MM.1S (cell line): Measurements from ENCODE around the gene GPR157.

Experiments used
- DNase-seq: peaks from one replicate; pipeline ENCODE4 v3.0.0-alpha.2; 2015
- H2AFZ ChIP-seq: fragments of 300-600 bp; sonication (generic); 2 replicates; pipeline ENCODE4 v1.6.0; 2016; ENCODE audit warnings: antibody characterized with exemption, low read length
- H3F3A ChIP-seq: fragments of 300-600 bp; sonication (generic); 2 replicates; pipeline ENCODE4 v1.6.1; 2016; ENCODE audit warnings: mild to moderate bottlenecking, antibody characterized with exemption, low read length, moderate library complexity, mixed read lengths; ENCODE audit not compliant: insufficient read depth
- H3K27ac ChIP-seq: fragments of 300-600 bp; sonication (generic); 2 replicates; pipeline ENCODE4 v1.5.1; 2016; ENCODE audit warnings: mild to moderate bottlenecking, low read length
- H3K27me3 ChIP-seq: fragments of 300-600 bp; sonication (generic); replicated peaks from 2 replicates; pipeline ENCODE4 v1.6.0; 2016; ENCODE audit warnings: low read length; ENCODE audit not compliant: insufficient read depth
- H3K36me3 ChIP-seq: fragments of 300-600 bp; sonication (generic); replicated peaks from 2 replicates; pipeline ENCODE4 v1.6.1; 2016; ENCODE audit warnings: mild to moderate bottlenecking, low read length, mixed read lengths; ENCODE audit not compliant: insufficient read depth
- H3K4me1 ChIP-seq: fragments of 300-600 bp; sonication (generic); 2 replicates; pipeline ENCODE4 v1.6.1; 2016; ENCODE audit warnings: low read length, mixed read lengths
- H3K4me2 ChIP-seq: fragments of 300-600 bp; sonication (generic); 2 replicates; pipeline ENCODE4 v1.6.0; 2016; ENCODE audit warnings: low read depth, low read length
- H3K4me3 ChIP-seq: fragments of 300-600 bp; sonication (generic); 2 replicates; pipeline ENCODE4 v1.5.1; 2016; ENCODE audit warnings: low read length, mixed read lengths
- H3K79me2 ChIP-seq: fragments of 300-600 bp; sonication (generic); 2 replicates; pipeline ENCODE4 v1.6.1; 2016; ENCODE audit warnings: mixed run types, low read length, mixed read lengths
- H3K9ac ChIP-seq: fragments of 300-600 bp; sonication (generic); 2 replicates; pipeline ENCODE4 v1.6.1; 2016; ENCODE audit warnings: low read length, mixed read lengths
- H3K9me2 ChIP-seq: fragments of 300-600 bp; sonication (generic); replicated peaks from 2 replicates; pipeline ENCODE4 v1.6.1; 2016; ENCODE audit warnings: mild to moderate bottlenecking, low read length, mixed read lengths; ENCODE audit not compliant: insufficient read depth
- H3K9me3 ChIP-seq: fragments of 300-600 bp; sonication (generic); replicated peaks from 2 replicates; pipeline ENCODE4 v1.6.1; 2016; ENCODE audit warnings: mild to moderate bottlenecking, low read length, mixed read lengths; ENCODE audit not compliant: insufficient read depth
- H4K20me1 ChIP-seq: fragments of 300-600 bp; sonication (generic); 2 replicates; pipeline ENCODE4 v1.6.1; 2016; ENCODE audit warnings: mild to moderate bottlenecking, low read length, moderate library complexity, mixed read lengths; ENCODE audit not compliant: insufficient read depth
- EZH2 ChIP-seq: fragments of 300-600 bp; sonication (generic); optimal IDR thresholded peaks from 2 replicates; pipeline ENCODE3; 2017; ENCODE audit warnings: low read depth, mild to moderate bottlenecking, antibody characterized with exemption, low read length, mixed read lengths
- EZH2phosphoT487 ChIP-seq: fragments of 300-600 bp; sonication (generic); IDR thresholded peaks from 2 replicates; pipeline ENCODE4 v1.6.1; 2018; ENCODE audit warnings: antibody characterized with exemption, low read length
- TF ChIP-seq, protein P1 (sequence below): fragments of 300-600 bp; sonication (generic); IDR thresholded peaks from 2 replicates; pipeline ENCODE4 v1.5.1; 2016; ENCODE audit warnings: antibody characterized with exemption, low read length, mixed read lengths

Gene GPR157

DNA sequence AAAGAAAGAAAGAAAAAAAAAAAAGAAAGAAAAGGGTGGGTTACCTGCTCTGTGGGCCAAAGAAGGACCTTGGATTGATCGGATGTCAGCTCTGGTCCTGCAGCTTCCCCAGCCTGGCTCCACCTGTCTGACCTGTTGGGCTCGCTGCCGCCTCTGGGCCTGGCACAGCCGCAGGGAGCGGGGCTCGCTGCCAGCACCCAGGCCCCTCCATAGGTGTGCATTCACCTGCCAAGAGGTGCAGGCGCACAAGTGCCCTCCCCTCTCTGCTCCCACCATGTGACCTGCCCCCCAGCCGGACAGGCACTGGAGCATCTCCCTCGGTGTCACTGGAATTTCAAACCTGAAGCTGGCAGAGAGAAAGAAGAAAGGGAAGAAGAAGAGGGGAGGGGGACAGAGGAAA is 33.1 kb upstream of the GPR157 start:
- H3K9ac ChIP-seq: no peak overlapping the region
- peaks cover 37% of the 10 kb centered on the region for H3K4me1 ChIP-seq
- H3K9me2 ChIP-seq: no peaks in the 10 kb centered on the region
- H3K4me3 ChIP-seq: no peak overlapping the region
- TF ChIP-seq EZH2phosphoT487 (no peak), EZH2 (no peak)
- TF ChIP-seq, protein P1, sequence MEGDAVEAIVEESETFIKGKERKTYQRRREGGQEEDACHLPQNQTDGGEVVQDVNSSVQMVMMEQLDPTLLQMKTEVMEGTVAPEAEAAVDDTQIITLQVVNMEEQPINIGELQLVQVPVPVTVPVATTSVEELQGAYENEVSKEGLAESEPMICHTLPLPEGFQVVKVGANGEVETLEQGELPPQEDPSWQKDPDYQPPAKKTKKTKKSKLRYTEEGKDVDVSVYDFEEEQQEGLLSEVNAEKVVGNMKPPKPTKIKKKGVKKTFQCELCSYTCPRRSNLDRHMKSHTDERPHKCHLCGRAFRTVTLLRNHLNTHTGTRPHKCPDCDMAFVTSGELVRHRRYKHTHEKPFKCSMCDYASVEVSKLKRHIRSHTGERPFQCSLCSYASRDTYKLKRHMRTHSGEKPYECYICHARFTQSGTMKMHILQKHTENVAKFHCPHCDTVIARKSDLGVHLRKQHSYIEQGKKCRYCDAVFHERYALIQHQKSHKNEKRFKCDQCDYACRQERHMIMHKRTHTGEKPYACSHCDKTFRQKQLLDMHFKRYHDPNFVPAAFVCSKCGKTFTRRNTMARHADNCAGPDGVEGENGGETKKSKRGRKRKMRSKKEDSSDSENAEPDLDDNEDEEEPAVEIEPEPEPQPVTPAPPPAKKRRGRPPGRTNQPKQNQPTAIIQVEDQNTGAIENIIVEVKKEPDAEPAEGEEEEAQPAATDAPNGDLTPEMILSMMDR: no peak
- no peaks in the 10 kb centered on the region for H4K20me1 ChIP-seq
- no peak for DNase-seq
- H3K36me3 ChIP-seq: no peaks in the 10 kb centered on the region
- peaks cover 20% of the 10 kb centered on the region for H3F3A ChIP-seq
- H3K27me3 ChIP-seq: no peaks in the 10 kb centered on the region
- peak overlapping the region; percentile 98; the same call in 1 of the 2 replicates for H3K27ac ChIP-seq
- H3K79me2 ChIP-seq: no peaks in the 10 kb centered on the region
- H2AFZ ChIP-seq: no peak overlapping the region
- H3K4me2 ChIP-seq: no peak overlapping the region
- no peaks in the 10 kb centered on the region for H3K9me3 ChIP-seq

DNA sequence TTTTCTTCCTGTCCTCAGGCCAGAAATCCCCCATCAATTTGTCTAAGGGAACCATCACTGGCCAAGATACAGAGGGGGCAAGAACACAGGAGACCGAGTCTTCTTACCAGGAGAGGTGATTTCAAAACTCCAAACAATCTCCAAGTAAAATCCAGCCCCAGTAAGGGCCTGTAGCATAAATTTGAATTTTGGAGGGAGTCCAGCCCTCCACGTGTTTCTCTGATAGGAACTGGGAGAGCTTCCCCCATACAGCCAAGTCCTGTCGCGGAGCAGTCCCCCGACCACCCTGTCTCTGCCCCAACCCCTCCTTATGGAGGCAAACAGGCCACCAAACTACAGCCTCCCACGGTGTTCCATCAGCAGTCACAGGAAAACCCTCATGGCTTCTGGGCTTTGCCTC is 32.4 kb upstream of the GPR157 start:
- no peak overlapping the region for H3K4me2 ChIP-seq
- no peak for DNase-seq
- H3K9me3 ChIP-seq: no peaks in the 10 kb centered on the region
- no peak overlapping the region for H3K9ac ChIP-seq
- H3K79me2 ChIP-seq: no peaks in the 10 kb centered on the region
- no peaks in the 10 kb centered on the region for H4K20me1 ChIP-seq
- H2AFZ ChIP-seq: no peak overlapping the region
- H3K4me3 ChIP-seq: no peak overlapping the region
- no peak overlapping the region for H3K27ac ChIP-seq
- peaks cover 20% of the 10 kb centered on the region for H3F3A ChIP-seq
- no peaks in the 10 kb centered on the region for H3K36me3 ChIP-seq
- no peaks in the 10 kb centered on the region for H3K9me2 ChIP-seq
- no peak for TF ChIP-seq EZH2phosphoT487
- no peak for TF ChIP-seq EZH2
- TF ChIP-seq, protein P1: no peak
- H3K27me3 ChIP-seq: no peaks in the 10 kb centered on the region
- H3K4me1 ChIP-seq: peaks cover 37% of the 10 kb centered on the region

DNA sequence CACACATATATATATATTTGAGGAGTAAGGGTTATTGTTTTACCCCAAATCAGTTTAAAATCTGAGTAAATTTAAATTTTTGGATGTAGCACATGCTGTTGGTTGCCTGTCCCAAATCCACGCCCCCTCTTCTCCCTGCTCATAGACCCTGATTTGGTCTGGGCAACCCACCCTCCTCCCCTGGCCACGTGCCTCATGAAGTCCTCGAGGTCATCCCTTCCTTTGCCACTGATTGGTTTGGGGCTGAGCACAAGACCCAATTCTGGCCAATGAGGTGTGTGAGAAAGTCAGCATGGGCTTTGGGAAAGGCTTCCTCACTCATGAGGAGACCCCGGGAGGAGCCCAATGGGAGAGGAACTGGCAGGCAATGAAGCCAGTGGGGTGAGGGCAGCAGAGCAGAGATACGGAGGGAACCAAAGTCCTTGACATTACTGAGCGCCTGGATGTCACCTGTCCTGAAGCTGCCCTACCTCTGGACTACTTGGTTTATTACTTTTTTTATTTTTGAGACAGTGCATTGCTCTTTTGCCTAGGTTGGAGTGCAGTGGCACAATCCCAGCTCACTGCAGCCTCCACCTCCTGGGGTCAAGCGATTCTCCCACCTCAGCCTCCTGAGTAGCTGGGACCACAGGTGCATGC is 31.3 kb upstream of the GPR157 start:
- H3K9me3 ChIP-seq: no peaks in the 10 kb centered on the region
- TF ChIP-seq, protein P1: no peak
- TF ChIP-seq EZH2phosphoT487 (no peak), EZH2 (no peak)
- H3K9me2 ChIP-seq: no peaks in the 10 kb centered on the region
- no peak for DNase-seq
- no peaks in the 10 kb centered on the region for H3K79me2 ChIP-seq
- H3K4me2 ChIP-seq: no peak overlapping the region
- H4K20me1 ChIP-seq: no peaks in the 10 kb centered on the region
- no peaks in the 10 kb centered on the region for H3K27me3 ChIP-seq
- peaks cover 33% of the 10 kb centered on the region for H3K4me1 ChIP-seq
- H2AFZ ChIP-seq: no peak overlapping the region
- no peaks in the 10 kb centered on the region for H3K36me3 ChIP-seq
- no peak overlapping the region for H3K9ac ChIP-seq
- peaks cover 20% of the 10 kb centered on the region for H3F3A ChIP-seq
- no peak overlapping the region for H3K4me3 ChIP-seq
- no peak overlapping the region for H3K27ac ChIP-seq
